GM12878 (cell line): ENCODE data around the gene FGF14.

Source experiments
- FOXM1 ChIP-seq: IDR thresholded peaks from 2 replicates; pipeline ENCODE4 v1.6.1; 2012; ENCODE audit warnings: low read depth, mild to moderate bottlenecking, inconsistent platforms, low read length, moderate library complexity
- ZNF207 ChIP-seq: fragments of 450-650 bp; IDR thresholded peaks from 2 replicates; pipeline ENCODE4 v1.6.1; 2014; ENCODE audit warnings: antibody characterized with exemption, mild to moderate bottlenecking, borderline replicate concordance
- ZNF274 ChIP-seq: IDR thresholded peaks from one replicate; pipeline ENCODE4 v1.8.0; 2011; ENCODE audit not compliant: insufficient read length, insufficient read depth

GRCh38 chr13:102317593-102317992 is 84.3 kb downstream of the FGF14 start:
- TF ChIP-seq ZNF207 (no peak), ZNF274 (no peak), FOXM1 (no peak)
